Skeletal muscle tissue (tissue), 4 donors: ENCODE data around the gene HIGD1A. TPM values are rescaled to one million over a fixed set of nuclear protein-coding genes. Genes with fewer than 3 reads are reported as not detected.

Source experiments
- H3K27ac ChIP-seq: one replicate; pipeline ENCODE4 v1.7.0; 2013; ENCODE audit warnings: mild to moderate bottlenecking, low read depth, low read length, inconsistent platforms
- H3K27me3 ChIP-seq, 3 donors: one replicate each; pipeline ENCODE4 v1.7.0; 2013; ENCODE audit warnings: low read length in 3 of 3; ENCODE audit not compliant: control insufficient read depth in 3 of 3, insufficient read depth in 3 of 3
- H3K36me3 ChIP-seq, 3 donors: one replicate each; pipeline ENCODE4 v1.7.0; 2013; ENCODE audit warnings: low read length in 3 of 3; ENCODE audit not compliant: control insufficient read depth in 3 of 3, insufficient read depth in 3 of 3
- H3K4me1 ChIP-seq, 3 donors: one replicate each; pipeline ENCODE4 v1.7.0; 2013; ENCODE audit warnings: low read length in 3 of 3, mild to moderate bottlenecking in 3 of 3; ENCODE audit not compliant: control insufficient read depth in 3 of 3, insufficient read depth in 3 of 3
- H3K4me3 ChIP-seq, 3 donors: one replicate each; pipeline ENCODE4 v1.7.0; 2013; ENCODE audit warnings: low read length in 3 of 3
- H3K9ac ChIP-seq, 3 donors: one replicate each; pipeline ENCODE4 v1.7.0; 2013; ENCODE audit warnings: low read length in 3 of 3, mild to moderate bottlenecking in 3 of 3, moderate library complexity in 2 of 3, low read depth in 1 of 3
- H3K9me3 ChIP-seq, 3 donors: one replicate each; pipeline ENCODE4 v1.7.0; 2013; ENCODE audit warnings: low read length in 3 of 3; ENCODE audit not compliant: control insufficient read depth in 3 of 3
- total RNA-seq: library from RNA; depleted of rRNA; stranded (reverse); fragments of >200 nt; gene quantifications from one replicate; pipeline ENCODE4 v1.2.3, GENCODE V29; 2014
- donor health status: Osteomylitis.

The HIGD1A gene
- total RNA-seq, 1 donor from 2014 or later = 63.7 TPM

DNA sequence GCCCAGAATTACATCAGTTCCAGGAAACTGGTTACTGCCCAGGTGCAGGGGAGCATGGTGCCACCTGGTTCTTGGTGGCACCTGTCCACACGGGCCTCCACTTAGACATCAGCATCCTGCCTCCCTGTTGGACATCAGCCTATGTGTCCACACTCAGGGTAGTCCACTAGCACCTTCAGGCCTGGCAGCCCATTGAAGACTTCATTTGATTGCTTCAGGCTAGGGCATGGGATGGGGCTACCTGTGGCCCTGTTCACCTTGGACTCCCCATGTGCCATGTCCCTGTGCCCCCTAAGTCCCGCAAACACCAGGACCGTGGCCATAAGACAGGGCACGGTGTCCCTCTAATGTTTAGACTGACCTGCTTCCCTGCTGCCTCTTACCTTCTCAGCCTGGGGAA lies 40.5 kb upstream of the HIGD1A start:
- Histone ChIP-seq H3K9me3 (no peaks in the 10 kb centered on the region), H3K4me3 (no peak overlapping the region), H3K9ac (no peak overlapping the region), H3K4me1 (peaks cover 11 to 22% (median 21%) of the 10 kb centered on the region in 3 donors), H3K27me3 (no peaks in the 10 kb centered on the region), H3K27ac (no peak overlapping the region), H3K36me3 (no peaks in the 10 kb centered on the region)

GRCh38 chr3:42844412-42844713 lies 40.1 kb upstream of the HIGD1A start:
- Histone ChIP-seq H3K36me3 (no peaks in the 10 kb centered on the region), H3K27me3 (no peaks in the 10 kb centered on the region), H3K4me1 (peaks cover 11 to 22% (median 21%) of the 10 kb centered on the region in 3 donors), H3K27ac (peak overlapping the region; percentile 59), H3K9me3 (no peaks in the 10 kb centered on the region), H3K4me3 (no peak overlapping the region), H3K9ac (no peak overlapping the region)

- no peak overlapping the region for H3K4me3 ChIP-seq
- H3K4me1 ChIP-seq = peaks cover 11 to 22% (median 21%) of the 10 kb centered on the region in 3 donors
- H3K9me3 ChIP-seq = no peaks in the 10 kb centered on the region
- no peaks in the 10 kb centered on the region for H3K27me3 ChIP-seq
- H3K36me3 ChIP-seq = no peaks in the 10 kb centered on the region
- H3K27ac ChIP-seq = peak overlapping the region; percentile 59
- H3K9ac ChIP-seq = no peak overlapping the region
Observed at GRCh38 chr3:42843713-42844411, 39.6 kb upstream of the HIGD1A start.

- Histone ChIP-seq H3K36me3 (no peaks in the 10 kb centered on the region), H3K4me1 (peaks cover 0 to 12% (median 10%) of the 10 kb centered on the region in 3 donors), H3K9ac (no peak overlapping the region), H3K9me3 (no peaks in the 10 kb centered on the region), H3K4me3 (no peak overlapping the region), H3K27me3 (no peaks in the 10 kb centered on the region), H3K27ac (no peak overlapping the region)
Observed at GRCh38 chr3:42841332-42841731, 37.0 kb upstream of the HIGD1A start.

GRCh38 chr3:42839616-42840015 lies 35.3 kb upstream of the HIGD1A start:
- no peak overlapping the region for H3K9ac ChIP-seq
- no peaks in the 10 kb centered on the region for H3K36me3 ChIP-seq
- H3K27me3 ChIP-seq = no peaks in the 10 kb centered on the region
- peaks cover 0 to 4% (median 4%) of the 10 kb centered on the region in 3 donors for H3K4me1 ChIP-seq
- H3K9me3 ChIP-seq = no peaks in the 10 kb centered on the region
- no peak overlapping the region for H3K4me3 ChIP-seq
- H3K27ac ChIP-seq = no peak overlapping the region

DNA sequence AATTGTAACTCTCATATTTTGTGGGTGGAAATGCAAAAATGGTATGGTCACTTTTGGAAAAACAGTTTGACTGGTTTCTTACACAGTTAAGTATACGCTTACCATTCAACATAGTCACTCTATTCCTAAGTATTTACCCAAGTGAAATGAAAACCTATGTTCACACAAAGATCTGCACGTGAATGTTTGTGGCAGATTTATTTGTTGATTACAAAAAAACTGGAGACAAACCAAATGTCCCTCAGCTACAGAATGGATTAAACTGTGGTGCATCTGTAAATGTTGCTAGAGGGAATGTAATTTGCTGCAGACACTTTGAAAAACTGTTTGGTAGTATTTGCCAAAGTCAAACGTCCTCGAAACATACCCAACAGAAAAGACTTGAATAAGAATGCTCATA lies 34.3 kb upstream of the HIGD1A start:
- H3K9me3 ChIP-seq = no peaks in the 10 kb centered on the region
- H3K9ac ChIP-seq = no peak overlapping the region
- H3K36me3 ChIP-seq = no peaks in the 10 kb centered on the region
- no peak overlapping the region for H3K27ac ChIP-seq
- no peak overlapping the region for H3K4me3 ChIP-seq
- no peaks in the 10 kb centered on the region for H3K27me3 ChIP-seq
- peaks cover 0 to 4% (median 0%) of the 10 kb centered on the region in 3 donors for H3K4me1 ChIP-seq

DNA sequence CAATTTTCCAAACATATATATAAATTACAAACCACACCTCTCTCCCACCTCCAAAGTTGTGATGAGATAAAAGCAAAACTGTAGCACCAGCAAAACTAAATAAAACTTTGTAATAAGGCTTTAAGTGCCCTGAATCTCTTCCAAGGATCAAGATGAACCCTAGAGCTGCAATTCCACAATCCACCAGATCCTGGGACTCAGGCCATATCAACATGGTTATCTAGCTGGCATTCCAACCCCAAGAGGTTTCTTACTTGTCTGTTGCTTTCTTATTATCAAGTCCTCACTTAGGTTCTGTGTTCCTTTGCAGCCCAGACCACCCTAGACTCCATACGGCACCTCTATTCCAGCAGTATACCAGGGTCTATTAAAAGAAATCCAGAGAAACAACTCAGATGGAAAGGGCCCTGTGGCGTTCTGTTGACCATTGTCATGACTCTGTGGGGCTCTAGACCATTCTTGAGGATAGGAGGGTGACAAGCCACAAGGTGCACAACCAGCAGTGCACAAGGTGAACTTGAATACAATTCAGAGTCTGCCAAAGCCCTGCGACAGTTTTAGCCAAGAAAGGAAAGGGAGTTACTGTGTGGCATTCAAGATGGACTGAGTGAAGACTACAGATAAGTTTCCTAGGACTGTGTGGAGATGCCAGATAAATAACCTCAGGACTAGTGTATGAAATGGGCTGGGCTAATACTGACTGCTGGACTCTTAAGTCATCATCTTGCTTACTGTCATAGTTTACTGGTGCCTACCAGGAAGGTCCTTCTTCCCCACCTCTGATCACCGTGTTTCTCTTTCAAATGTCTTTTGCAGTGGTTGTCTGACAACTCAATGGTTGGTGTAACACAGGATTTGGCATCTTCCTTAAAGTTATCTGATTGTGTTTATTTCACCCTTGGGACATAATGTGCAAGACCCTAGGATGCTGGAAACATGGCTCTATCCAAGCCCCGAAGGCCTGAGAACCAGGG lies 32.1 kb upstream of the HIGD1A start:
- Histone ChIP-seq H3K27me3 (no peaks in the 10 kb centered on the region), H3K36me3 (no peaks in the 10 kb centered on the region), H3K9ac (no peak overlapping the region), H3K4me1 (peaks cover 0 to 4% (median 0%) of the 10 kb centered on the region in 3 donors), H3K4me3 (no peak overlapping the region), H3K27ac (no peak overlapping the region), H3K9me3 (no peaks in the 10 kb centered on the region)

DNA sequence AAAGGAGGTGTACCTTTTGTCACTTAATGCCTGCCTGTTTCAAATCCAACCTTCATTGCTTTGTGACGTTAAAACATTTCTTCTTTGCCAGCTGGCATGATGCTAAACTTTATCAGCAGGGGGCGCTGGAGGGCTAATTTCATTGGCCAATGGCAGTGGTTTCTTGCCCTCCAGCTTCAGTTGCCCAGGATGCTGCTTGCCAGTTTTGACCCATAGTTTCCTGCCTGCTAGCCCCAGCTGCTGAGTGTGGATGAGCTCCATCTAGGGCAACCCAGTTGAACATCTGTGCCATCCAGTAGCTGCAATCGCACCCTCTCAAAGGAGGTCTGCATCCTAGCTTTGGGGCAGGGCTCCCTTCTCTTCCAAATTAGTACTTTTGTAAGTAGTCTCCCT lies 27.0 kb upstream of the HIGD1A start:
- Histone ChIP-seq H3K27ac (no peak overlapping the region), H3K9ac (no peak overlapping the region), H3K27me3 (no peaks in the 10 kb centered on the region), H3K36me3 (no peaks in the 10 kb centered on the region), H3K4me3 (no peak overlapping the region), H3K9me3 (no peaks in the 10 kb centered on the region), H3K4me1 (peaks cover 0 to 3% (median 3%) of the 10 kb centered on the region in 3 donors)

DNA sequence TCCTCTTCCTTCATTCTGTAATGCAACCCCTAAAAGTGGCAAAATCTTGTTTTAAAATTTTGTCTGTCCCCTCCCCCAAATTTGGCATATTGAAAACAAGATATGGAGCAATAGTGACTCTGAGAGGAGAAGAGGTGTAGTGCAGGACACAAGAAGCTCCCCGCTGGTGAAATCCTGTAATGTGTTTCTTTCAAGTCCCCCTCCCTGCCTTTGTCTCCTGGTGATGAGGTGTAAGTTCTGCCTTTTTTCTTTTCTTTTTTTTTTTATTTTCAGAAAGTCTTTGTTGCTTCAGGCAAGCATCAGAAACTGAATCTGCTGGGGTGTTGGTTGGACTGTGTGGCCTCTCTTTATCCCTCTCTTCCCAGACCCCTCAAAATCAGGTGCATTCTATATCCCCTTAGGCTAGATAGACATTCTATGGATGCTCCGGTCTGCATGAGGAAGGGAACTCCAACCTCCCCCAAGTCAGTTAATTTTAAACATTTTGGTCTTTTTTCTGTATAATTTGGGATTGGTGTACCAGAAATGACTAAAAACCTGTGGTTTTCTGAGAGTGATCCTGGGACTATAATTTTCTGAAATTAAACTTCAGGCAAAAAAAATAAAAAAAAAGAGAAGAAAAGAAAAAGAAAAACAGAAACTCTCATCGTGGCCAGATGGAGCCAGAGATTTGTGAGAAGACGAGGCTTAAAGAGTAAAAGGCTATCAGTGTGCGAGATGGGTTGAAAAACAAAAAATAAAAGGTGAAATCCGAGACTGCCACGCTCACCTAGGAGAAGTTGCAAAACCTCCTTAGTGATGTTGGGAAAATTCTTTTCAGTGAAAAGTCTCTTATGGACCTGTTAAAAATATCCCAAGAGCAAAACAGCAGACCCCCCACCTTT lies 26.4 kb upstream of the HIGD1A start:
- H3K4me3 ChIP-seq = no peak overlapping the region
- no peak overlapping the region for H3K9ac ChIP-seq
- H3K27ac ChIP-seq = no peak overlapping the region
- no peaks in the 10 kb centered on the region for H3K36me3 ChIP-seq
- H3K27me3 ChIP-seq = no peaks in the 10 kb centered on the region
- H3K9me3 ChIP-seq = no peaks in the 10 kb centered on the region
- peaks cover 0 to 3% (median 3%) of the 10 kb centered on the region in 3 donors for H3K4me1 ChIP-seq
